ENCODE data around the gene UQCRHL. TPM values are rescaled to one million over a fixed set of nuclear protein-coding genes. Genes with fewer than 3 reads are reported as not detected.
"Not testable (repeated sequence)": the region's sequence is repeated elsewhere in the genome, so short reads cannot be mapped to it uniquely, and the experiment has no call there.

The UQCRHL gene
- total and polyA plus RNA-seq, 2 experiments from 2014 or later, result 2.3 to 3.0 TPM

DNA sequence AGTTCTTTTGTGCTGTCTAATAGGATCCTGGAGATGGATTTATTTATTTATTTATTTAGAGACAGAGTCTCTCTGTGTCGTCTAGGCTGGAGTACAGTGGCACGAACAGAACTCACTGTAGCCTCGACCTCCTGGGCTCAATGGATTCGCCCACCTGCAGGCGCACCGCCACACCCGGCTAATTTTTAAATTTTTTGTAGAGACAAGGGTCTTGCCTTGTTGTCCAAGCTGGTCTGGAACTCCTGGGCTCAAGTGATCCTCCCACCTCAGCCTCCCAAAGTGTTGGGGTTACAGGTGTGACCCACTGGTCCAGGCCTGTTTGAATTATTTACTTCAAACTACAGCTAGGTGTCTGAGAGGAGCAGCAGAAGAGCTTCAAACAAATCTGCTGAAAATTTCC is 30.5 kb upstream of the UQCRHL start (continued):
- TF ChIP-seq, protein P1, sequence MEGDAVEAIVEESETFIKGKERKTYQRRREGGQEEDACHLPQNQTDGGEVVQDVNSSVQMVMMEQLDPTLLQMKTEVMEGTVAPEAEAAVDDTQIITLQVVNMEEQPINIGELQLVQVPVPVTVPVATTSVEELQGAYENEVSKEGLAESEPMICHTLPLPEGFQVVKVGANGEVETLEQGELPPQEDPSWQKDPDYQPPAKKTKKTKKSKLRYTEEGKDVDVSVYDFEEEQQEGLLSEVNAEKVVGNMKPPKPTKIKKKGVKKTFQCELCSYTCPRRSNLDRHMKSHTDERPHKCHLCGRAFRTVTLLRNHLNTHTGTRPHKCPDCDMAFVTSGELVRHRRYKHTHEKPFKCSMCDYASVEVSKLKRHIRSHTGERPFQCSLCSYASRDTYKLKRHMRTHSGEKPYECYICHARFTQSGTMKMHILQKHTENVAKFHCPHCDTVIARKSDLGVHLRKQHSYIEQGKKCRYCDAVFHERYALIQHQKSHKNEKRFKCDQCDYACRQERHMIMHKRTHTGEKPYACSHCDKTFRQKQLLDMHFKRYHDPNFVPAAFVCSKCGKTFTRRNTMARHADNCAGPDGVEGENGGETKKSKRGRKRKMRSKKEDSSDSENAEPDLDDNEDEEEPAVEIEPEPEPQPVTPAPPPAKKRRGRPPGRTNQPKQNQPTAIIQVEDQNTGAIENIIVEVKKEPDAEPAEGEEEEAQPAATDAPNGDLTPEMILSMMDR (conservative IDR thresholded peaks at IDR 0.05; ENCODE audit: low read depth in 2 of 2), result no peak
- no peak for TF ChIP-seq NANOG (IDR thresholded peaks at IDR 0.05; ENCODE audit: borderline replicate concordance)
- TF ChIP-seq, protein P2, sequence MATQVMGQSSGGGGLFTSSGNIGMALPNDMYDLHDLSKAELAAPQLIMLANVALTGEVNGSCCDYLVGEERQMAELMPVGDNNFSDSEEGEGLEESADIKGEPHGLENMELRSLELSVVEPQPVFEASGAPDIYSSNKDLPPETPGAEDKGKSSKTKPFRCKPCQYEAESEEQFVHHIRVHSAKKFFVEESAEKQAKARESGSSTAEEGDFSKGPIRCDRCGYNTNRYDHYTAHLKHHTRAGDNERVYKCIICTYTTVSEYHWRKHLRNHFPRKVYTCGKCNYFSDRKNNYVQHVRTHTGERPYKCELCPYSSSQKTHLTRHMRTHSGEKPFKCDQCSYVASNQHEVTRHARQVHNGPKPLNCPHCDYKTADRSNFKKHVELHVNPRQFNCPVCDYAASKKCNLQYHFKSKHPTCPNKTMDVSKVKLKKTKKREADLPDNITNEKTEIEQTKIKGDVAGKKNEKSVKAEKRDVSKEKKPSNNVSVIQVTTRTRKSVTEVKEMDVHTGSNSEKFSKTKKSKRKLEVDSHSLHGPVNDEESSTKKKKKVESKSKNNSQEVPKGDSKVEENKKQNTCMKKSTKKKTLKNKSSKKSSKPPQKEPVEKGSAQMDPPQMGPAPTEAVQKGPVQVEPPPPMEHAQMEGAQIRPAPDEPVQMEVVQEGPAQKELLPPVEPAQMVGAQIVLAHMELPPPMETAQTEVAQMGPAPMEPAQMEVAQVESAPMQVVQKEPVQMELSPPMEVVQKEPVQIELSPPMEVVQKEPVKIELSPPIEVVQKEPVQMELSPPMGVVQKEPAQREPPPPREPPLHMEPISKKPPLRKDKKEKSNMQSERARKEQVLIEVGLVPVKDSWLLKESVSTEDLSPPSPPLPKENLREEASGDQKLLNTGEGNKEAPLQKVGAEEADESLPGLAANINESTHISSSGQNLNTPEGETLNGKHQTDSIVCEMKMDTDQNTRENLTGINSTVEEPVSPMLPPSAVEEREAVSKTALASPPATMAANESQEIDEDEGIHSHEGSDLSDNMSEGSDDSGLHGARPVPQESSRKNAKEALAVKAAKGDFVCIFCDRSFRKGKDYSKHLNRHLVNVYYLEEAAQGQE (IDR thresholded peaks at IDR 0.05; ENCODE audit: unreplicated experiment), result no peak
- no peak for TF ChIP-seq ZNF114 (CRISPR knock-in tag; IDR thresholded peaks at IDR 0.05)
- TF ChIP-seq JUNB (IDR thresholded peaks at IDR 0.05; ENCODE audit: unreplicated experiment), result no peak
- TF ChIP-seq EZH2 (IDR thresholded peaks at IDR 0.05; ENCODE audit: low read depth, unreplicated experiment), result no peak
- TF ChIP-seq POLR2AphosphoS5 (IDR thresholded peaks at IDR 0.05; ENCODE audit: low read depth), result no peak
- no peak for TF ChIP-seq CREB1 (CRISPR knock-in tag; IDR thresholded peaks at IDR 0.05; ENCODE audit: low read depth)

DNA sequence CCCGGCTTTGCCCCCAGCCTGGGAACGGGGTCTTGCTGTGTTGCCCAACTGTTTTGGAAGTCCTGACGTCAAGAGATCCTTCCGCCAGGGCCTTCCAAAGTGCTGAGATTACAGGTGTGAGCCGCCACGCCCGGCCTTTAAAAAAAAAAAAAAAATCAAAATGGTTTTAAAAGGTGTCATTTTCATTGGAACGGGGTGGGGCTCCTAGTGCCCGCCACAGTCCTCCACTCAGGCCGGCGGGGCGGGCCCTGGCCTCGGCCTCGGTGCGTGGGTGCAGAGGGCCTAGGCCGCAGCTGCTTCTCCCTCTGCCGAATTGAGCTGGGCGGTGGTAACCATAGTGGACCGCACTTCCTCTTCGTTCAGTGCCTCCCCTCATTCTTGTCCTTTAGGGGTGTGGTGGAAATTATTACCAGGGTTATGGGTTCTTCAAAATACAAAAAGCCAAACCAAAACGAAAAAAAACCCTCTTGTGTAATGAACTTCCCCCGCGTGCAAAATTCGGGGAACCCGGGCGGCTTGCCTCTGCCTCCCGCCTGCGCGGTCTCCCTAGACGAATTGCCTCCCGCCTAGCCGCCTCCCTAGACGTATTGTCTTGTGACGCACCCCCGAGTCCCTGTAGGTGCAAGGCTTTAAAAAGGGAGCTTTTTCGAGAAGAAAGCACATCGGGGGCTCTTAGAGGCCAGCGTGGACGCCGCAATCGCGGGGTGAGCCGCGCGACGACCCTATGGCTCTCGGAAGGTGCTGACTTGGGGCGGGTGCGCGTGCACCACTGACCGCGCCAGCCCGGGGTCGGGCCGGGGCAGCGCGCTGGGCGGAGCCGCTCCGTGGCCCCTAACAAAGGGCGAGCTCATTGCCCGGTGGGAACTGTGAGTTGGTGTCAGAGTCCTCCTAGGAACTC is 29.6 kb upstream of the UQCRHL start:
- Histone ChIP-seq H3K4me1 (ENCODE audit: insufficient read depth) (peaks cover 1% of the 10 kb centered on the region; the same call in 1 of the 2 replicates), H3F3A (replicated peaks; ENCODE audit: low read depth) (peaks cover 9% of the 10 kb centered on the region; the same call in 1 of the 2 replicates), H3K79me2 (replicated peaks; ENCODE audit: insufficient read depth) (peaks cover 7% of the 10 kb centered on the region; the same call in 1 of the 2 replicates), H3K27ac (ENCODE audit: low read depth) (no peak overlapping the region), H4K20me1 (replicated peaks; ENCODE audit: insufficient read depth) (no peaks in the 10 kb centered on the region), H3K4me3 (peak overlapping the region; percentile 86), H3K27me3 (ENCODE audit: insufficient read depth) (peaks cover 8% of the 10 kb centered on the region; the same call in 1 of the 2 replicates), H2AFZ (peak overlapping the region; percentile 69; the same call in 1 of the 2 replicates), H3K36me3 (ENCODE audit: insufficient read depth) (no peaks in the 10 kb centered on the region), H3K4me2 (peak overlapping the region; percentile 80), H3K9me2 (ENCODE audit: insufficient read depth) (no peaks in the 10 kb centered on the region)
- Mint-ChIP-seq H3K9me3 (no peaks in the 10 kb centered on the region; the same call in 2 of the 3 replicates), H3K36me3 (ENCODE audit: low read depth) (peaks cover 7% of the 10 kb centered on the region; the same call in 2 of the 3 replicates), H3K27me3 (ENCODE audit: insufficient read depth, low read depth, poor library complexity) (peaks cover 27% of the 10 kb centered on the region), H3K4me3 (peak overlapping the region; percentile 92), H3K27ac (no peak overlapping the region), H3K4me1 (peaks cover 17% of the 10 kb centered on the region)
- peak; percentile 26 for ATAC-seq
- peak; percentile 65 for DNase-seq (ENCODE audit: low spot score)
- no peak for TF ChIP-seq EZH2 (IDR thresholded peaks at IDR 0.05; ENCODE audit: low read depth, unreplicated experiment)
- peak; percentile 63 for TF ChIP-seq POLR2AphosphoS5 (IDR thresholded peaks at IDR 0.05; ENCODE audit: low read depth)

DNA sequence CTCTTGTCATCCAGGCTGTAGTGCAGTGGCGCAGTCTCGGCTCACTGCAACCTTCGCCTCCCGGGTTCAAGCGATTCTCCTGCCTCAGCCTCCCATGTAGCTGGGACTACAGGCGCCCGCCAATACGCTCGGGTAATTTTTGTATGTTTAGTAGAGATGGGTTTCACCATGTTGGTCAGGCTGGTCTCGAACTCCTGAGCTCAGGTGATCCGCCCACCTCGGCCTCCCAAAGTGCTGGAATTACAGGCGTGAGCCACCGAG is 29.0 kb upstream of the UQCRHL start:
- H2AFZ ChIP-seq; H3K27me3 ChIP-seq (ENCODE audit: insufficient read depth); ATAC-seq; H3K36me3 ChIP-seq (ENCODE audit: insufficient read depth); H3K79me2 ChIP-seq (replicated peaks; ENCODE audit: insufficient read depth); DNase-seq (ENCODE audit: low spot score); H3K4me1 ChIP-seq (ENCODE audit: insufficient read depth); H4K20me1 ChIP-seq (replicated peaks; ENCODE audit: insufficient read depth); H3K9me2 ChIP-seq (ENCODE audit: insufficient read depth); H3K27ac Mint-ChIP-seq; H3F3A ChIP-seq (replicated peaks; ENCODE audit: low read depth); H3K9me3 Mint-ChIP-seq: not testable (repeated sequence)
- peaks cover 22% of the 10 kb centered on the region for H3K4me1 Mint-ChIP-seq
- peak overlapping the region; percentile 89; the same call in 1 of the 2 replicates for H3K27ac ChIP-seq (ENCODE audit: low read depth)
- peaks cover 27% of the 10 kb centered on the region for H3K27me3 Mint-ChIP-seq (ENCODE audit: insufficient read depth, low read depth, poor library complexity)
- peak overlapping the region; percentile 92 for H3K4me3 Mint-ChIP-seq
- H3K4me2 ChIP-seq, result peak overlapping the region; percentile 80
- H3K4me3 ChIP-seq, result peak overlapping the region; percentile 86; the same call in 1 of the 2 replicates
- H3K36me3 Mint-ChIP-seq (ENCODE audit: low read depth), result peaks cover 11% of the 10 kb centered on the region
